Psoas muscle (tissue), 8 donors: ENCODE measurements around the gene EBF3. TPM values are rescaled to one million over a fixed set of nuclear protein-coding genes. Genes with fewer than 3 reads are reported as not detected.

Source experiments
- ATAC-seq, 4 donors: fragments of 200-7000 bp; cut with Tn5 transposase; one replicate each; pipeline ENCODE4 v1.9.1; 2020; ENCODE audit warnings: moderate library complexity in 3 of 4, mild to moderate bottlenecking in 2 of 4
- DNase-seq, 2 donors: peaks; one replicate each; pipeline ENCODE4 v3.0.0-alpha.2; 2020
- H3K27ac ChIP-seq: fragments of 200-600 bp; one replicate; pipeline ENCODE4 v1.8.0; 2022
- H3K27me3 ChIP-seq, 3 donors: fragments of 200-600 bp in 1 of 3; one replicate each; pipeline versions ENCODE4 v1.6.1 to v1.8.0; 2013 to 2022; ENCODE audit warnings: low read length in 2 of 3, mild to moderate bottlenecking in 2 of 3, moderate library complexity in 1 of 3; ENCODE audit not compliant: insufficient read depth in 3 of 3
- H3K36me3 ChIP-seq, 2 donors: fragments of 200-600 bp in 1 of 2; one replicate each; pipeline versions ENCODE4 v1.6.1 to v1.8.0; 2013 to 2022; ENCODE audit warnings: low read depth in 1 of 2, mild to moderate bottlenecking in 1 of 2, moderate library complexity in 1 of 2; ENCODE audit not compliant: insufficient read depth in 1 of 2
- H3K4me1 ChIP-seq: fragments of 200-600 bp; one replicate; pipeline ENCODE4 v1.8.0; 2022
- H3K4me3 ChIP-seq: fragments of 200-600 bp; one replicate; pipeline ENCODE4 v1.8.0; 2022; ENCODE audit warnings: mild to moderate bottlenecking
- H3K9me3 ChIP-seq: fragments of 200-600 bp; one replicate; pipeline ENCODE4 v1.8.0; 2022
- WGBS, 3 donors: extraction: QIAGEN DNeasy Blood & Tissue Kit; methylation state at CpG; one replicate each; pipeline versions ENCODE4 v1.1.6 to v1.1.7; 2013; 5-methylcytosine and 5-hydroxymethylcytosine counted together
- intact Hi-C, 2 donors: fragments of 100-400 bp; cut with DNase I; formaldehyde crosslinking; loops; one replicate each; pipeline versions ENCODE4 v1.11.0 to v1.14.2; 2022
- polyA plus RNA-seq, 3 donors: library from polyadenylated mRNA; stranded (reverse); fragments of 200-250 nt; gene quantifications; one replicate each; pipeline ENCODE4 v1.2.3, GENCODE V29; 2013
- total RNA-seq, 4 donors: library from RNA; stranded (reverse); fragmentation: NEBNext Ultra II Directional in 2 of 4; extraction: Animal tissue kit (Norgen Biotek cat#: 25700) in 2 of 4; gene quantifications; one replicate each; pipeline versions ENCODE4 v1.2.1 to v1.2.4, GENCODE V29; 2021 to 2023
- TF ChIP-seq, protein P1 (sequence below): fragments of 200-600 bp; IDR thresholded peaks from one replicate; pipeline ENCODE4 v1.8.0; 2022; ENCODE audit warnings: antibody characterized with exemption
- donor health status: healthy with polysubstance abuse.
- donor health status: DM: no; HTN: no; CAD: no; lungs with moderate emphysema.
- donor health status: Bipolar disorder and iron deficiency.
- donor health status: healthy.
- donor health status: DM: yes; HTN: yes; CAD: no.
- donor health status: DM: no; HTN: no; CAD: no.
- donor health status: DM: no; HTN: no; CAD: no.
- donor health status: DM: yes; HTN: yes; CAD: no.

The EBF3 gene
- total and polyA plus RNA-seq, 7 donors: 3.2 to 10.1 (median 5.2) TPM

DNA sequence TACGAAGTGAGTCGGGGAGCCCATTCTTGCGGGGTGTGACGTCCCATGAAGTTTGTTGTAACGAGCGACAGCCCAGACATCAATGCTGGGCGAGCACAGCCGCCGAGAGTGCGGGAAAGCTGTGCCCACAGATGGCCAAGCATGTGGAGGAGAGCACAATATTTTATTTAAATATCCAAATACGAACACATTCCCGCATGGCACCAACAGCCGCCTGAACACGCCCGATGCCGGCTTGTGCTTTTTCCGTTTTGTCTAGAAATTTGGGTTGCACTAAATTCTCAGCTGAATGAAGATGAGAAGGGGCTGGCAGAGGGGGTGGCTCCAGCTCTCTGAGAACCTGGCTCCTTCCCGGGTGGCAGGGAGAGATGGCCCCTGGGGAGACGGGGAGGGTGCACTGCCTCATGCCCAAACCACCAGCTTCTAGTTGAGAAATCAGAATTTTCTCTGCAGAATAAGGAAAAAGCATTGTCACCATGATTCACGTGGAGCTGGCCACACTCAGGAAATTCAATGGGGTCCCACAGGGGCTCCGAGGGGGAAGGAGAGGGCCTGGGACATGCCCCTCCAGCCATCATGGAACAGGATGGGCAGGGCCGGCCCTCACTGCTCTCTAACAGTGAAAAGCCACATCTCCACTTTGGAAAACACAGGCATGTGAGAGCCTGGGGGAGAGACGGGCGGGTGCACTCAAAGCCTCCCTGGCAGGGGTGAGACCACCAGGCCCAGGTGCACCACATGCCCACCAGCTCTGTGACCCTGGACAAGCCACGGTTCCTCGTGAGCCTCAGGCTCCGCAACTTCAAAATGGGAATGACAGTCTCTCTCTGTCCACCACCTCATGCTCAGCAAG, 48.3 kb downstream of the EBF3 start:
- 80 to 83% (median 82%) methylated on average over 27 of the region's 27 CpGs for WGBS, 3 donors

DNA sequence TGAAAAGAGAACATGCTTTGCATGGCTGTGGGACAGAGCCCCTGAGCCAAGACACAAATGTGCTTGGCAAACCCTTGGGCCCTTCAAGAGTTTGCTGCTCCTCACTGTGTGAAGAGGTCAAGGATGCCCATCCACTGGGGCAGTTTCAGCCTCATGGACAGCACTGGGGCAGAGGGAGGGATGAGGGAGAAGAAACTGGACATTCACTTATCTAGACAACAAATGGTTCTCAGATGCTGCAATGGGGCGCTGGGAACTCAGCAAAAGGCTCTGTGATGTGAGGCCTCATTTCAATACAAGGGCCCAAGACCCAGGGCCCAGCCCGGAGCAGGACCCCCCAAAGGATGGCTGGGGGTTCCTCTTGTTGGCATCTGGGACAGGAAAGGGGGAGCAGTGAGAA, 49.1 kb downstream of the EBF3 start:
- peaks cover 15% of the 10 kb centered on the region for H3K4me1 ChIP-seq
- no peak overlapping the region for H3K27ac ChIP-seq
- no peaks in the 10 kb centered on the region for H3K27me3 ChIP-seq
- 81 to 95% (median 88%) methylated on average over 2 of the region's 2 CpGs for WGBS, 3 donors
- H3K36me3 ChIP-seq: no peaks in the 10 kb centered on the region
- no peak for DNase-seq
- no peaks in the 10 kb centered on the region for H3K9me3 ChIP-seq
- TF ChIP-seq, protein P1, sequence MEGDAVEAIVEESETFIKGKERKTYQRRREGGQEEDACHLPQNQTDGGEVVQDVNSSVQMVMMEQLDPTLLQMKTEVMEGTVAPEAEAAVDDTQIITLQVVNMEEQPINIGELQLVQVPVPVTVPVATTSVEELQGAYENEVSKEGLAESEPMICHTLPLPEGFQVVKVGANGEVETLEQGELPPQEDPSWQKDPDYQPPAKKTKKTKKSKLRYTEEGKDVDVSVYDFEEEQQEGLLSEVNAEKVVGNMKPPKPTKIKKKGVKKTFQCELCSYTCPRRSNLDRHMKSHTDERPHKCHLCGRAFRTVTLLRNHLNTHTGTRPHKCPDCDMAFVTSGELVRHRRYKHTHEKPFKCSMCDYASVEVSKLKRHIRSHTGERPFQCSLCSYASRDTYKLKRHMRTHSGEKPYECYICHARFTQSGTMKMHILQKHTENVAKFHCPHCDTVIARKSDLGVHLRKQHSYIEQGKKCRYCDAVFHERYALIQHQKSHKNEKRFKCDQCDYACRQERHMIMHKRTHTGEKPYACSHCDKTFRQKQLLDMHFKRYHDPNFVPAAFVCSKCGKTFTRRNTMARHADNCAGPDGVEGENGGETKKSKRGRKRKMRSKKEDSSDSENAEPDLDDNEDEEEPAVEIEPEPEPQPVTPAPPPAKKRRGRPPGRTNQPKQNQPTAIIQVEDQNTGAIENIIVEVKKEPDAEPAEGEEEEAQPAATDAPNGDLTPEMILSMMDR: no peak
- no peak for ATAC-seq
- intact Hi-C loops: no loop called here
- no peak overlapping the region for H3K4me3 ChIP-seq

More for the DNA sequence above, 48.3 kb downstream of the EBF3 start:
- H3K36me3 ChIP-seq: no peaks in the 10 kb centered on the region
- no peak overlapping the region for H3K27ac ChIP-seq
- H3K4me1 ChIP-seq: peaks cover 15% of the 10 kb centered on the region
- ATAC-seq: no peak
- intact Hi-C loops: no loop called here
- no peaks in the 10 kb centered on the region for H3K9me3 ChIP-seq
- TF ChIP-seq, protein P1: no peak
- DNase-seq: no peak
- no peaks in the 10 kb centered on the region for H3K27me3 ChIP-seq
- no peak overlapping the region for H3K4me3 ChIP-seq

DNA sequence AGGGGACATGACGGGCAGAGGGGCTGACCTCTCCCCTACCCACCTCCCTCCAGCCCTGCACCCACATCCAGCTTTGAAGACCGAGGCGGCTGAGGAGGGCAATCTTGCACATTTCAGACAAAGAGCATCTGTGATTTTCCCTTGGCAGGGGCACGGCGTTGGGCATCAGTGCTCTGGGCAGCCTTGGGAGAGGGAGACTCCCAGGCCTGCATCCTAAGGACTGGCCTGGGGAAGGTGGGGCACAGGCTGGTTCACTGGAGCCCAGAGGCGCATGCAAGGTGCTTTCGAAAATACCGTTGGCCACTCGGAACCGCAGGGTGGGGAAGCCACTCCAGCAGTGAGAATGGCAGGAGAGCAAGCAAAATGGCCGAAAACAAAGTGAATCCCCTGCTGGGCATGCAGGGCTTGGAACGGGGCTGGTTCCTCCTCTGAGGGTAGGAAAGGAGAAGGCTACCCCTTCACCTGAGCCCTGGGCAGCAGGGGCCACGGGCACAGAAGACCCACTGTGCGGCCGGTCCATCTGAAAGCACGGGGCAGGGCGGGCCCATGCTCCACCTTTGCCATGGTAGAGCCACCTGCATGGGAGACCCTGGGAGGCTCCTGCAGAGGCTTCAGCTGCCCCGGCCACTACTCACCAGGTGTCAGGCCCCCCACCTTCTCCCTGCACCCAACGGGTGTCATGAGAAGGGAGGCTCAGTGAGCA, 49.8 kb downstream of the EBF3 start:
- H3K27ac ChIP-seq: no peak overlapping the region
- whole genome bisulfite sequencing, 3 donors: 85 to 90% (median 86%) methylated on average over 19 of the region's 19 CpGs
- no peak for ATAC-seq
- no peaks in the 10 kb centered on the region for H3K9me3 ChIP-seq
- no peaks in the 10 kb centered on the region for H3K36me3 ChIP-seq
- no peak for DNase-seq
- TF ChIP-seq, protein P1: no peak
- H3K4me3 ChIP-seq: no peak overlapping the region
- H3K27me3 ChIP-seq: no peaks in the 10 kb centered on the region
- peaks cover 15% of the 10 kb centered on the region for H3K4me1 ChIP-seq
- intact Hi-C loops: no loop called here

DNA sequence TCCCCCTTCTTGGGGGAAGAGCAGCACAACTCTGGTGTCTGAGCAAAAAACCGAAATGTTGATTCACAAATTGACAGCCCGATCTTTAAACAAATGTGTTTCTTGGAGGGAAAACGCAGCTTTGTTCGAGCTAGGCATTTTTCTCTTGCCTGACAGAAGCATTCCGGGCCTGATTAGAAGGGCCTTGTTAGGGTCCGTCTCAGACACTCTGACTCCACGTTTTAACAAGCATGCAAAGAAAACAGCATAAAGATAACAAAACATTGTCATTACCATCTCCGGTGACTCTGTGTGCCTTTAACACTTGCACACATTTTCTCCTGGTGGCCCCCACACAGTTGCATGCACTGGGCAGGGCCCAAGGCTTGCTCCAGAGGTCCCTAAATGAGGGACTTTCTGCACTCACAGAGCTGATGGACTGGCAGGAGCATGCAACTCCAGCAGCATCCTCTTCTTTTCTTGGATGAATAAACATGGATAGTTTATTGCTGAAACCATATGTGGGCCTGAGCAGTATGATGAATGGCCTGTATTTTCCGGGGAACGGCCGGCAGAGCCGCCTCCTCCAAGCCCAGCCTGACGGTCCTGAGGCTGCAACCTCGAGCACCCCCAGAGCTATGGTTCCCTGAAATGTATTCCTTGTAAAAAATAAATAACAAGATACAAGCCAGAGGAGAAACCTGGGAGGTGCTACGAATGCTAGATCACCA, 50.9 kb downstream of the EBF3 start:
- whole genome bisulfite sequencing, 3 donors: 63 to 64% (median 63%) methylated on average over 15 of the region's 15 CpGs
- no peak for DNase-seq
- TF ChIP-seq, protein P1: no peak
- Histone ChIP-seq H3K9me3 (no peaks in the 10 kb centered on the region), H3K27ac (no peak overlapping the region), H3K36me3 (no peaks in the 10 kb centered on the region), H3K27me3 (no peaks in the 10 kb centered on the region), H3K4me1 (peaks cover 18% of the 10 kb centered on the region), H3K4me3 (no peak overlapping the region)
- intact Hi-C loops: no loop called here
- ATAC-seq: no peak
